ENCODE data around the gene PC.

Gene PC

GRCh38 chr11:66951135-66951534 lies 7.0 kb downstream of the PC start:
- no peak for DNase-seq

- DNase-seq: no peak
These were observed 8.1 kb downstream of the PC start for GRCh38 chr11:66950112-66950535.

GRCh38 chr11:66938582-66939135 lies 19.5 kb downstream of the PC start:
- DNase-seq: no peak

- no peak for DNase-seq
These were observed 20.9 kb downstream of the PC start for GRCh38 chr11:66937193-66937733.

- DNase-seq: no peak
These were observed 21.9 kb downstream of the PC start for GRCh38 chr11:66936311-66936711.

- no peak for DNase-seq
These were observed 23.0 kb downstream of the PC start for GRCh38 chr11:66934950-66935779.

- no peak for DNase-seq
These were observed 24.7 kb downstream of the PC start for GRCh38 chr11:66933531-66933930.

GRCh38 chr11:66932543-66932942 lies 25.6 kb downstream of the PC start:
- no peak for DNase-seq

- DNase-seq: no peak
These were observed 28.4 kb downstream of the PC start for GRCh38 chr11:66929753-66930152.

- DNase-seq: no peak
These were observed 33.9 kb downstream of the PC start for GRCh38 chr11:66924272-66924671.

GRCh38 chr11:66922551-66922950 lies 35.6 kb downstream of the PC start:
- DNase-seq: no peak

- no peak for DNase-seq
These were observed 37.0 kb downstream of the PC start for GRCh38 chr11:66920978-66921784.

GRCh38 chr11:66919923-66920322 lies 38.3 kb downstream of the PC start:
- DNase-seq: no peak

- DNase-seq: no peak
These were observed 39.4 kb downstream of the PC start for GRCh38 chr11:66918741-66919140.

GRCh38 chr11:66915866-66916265 lies 42.3 kb downstream of the PC start:
- DNase-seq: no peak

GRCh38 chr11:66915046-66915832 lies 42.9 kb downstream of the PC start:
- no peak for DNase-seq

- no peak for DNase-seq
These were observed 43.7 kb downstream of the PC start for GRCh38 chr11:66914505-66914904.

- DNase-seq: no peak
These were observed 45.3 kb downstream of the PC start for GRCh38 chr11:66912911-66913310.

- DNase-seq: no peak
These were observed 45.8 kb downstream of the PC start for GRCh38 chr11:66912361-66912760.

- no peak for DNase-seq
These were observed 47.5 kb downstream of the PC start for GRCh38 chr11:66910669-66911068.

GRCh38 chr11:66910016-66910415 lies 48.2 kb downstream of the PC start:
- DNase-seq: no peak

- DNase-seq: no peak
These were observed 49.0 kb downstream of the PC start for GRCh38 chr11:66909181-66909580.
